Measurements from ENCODE around the gene NACAD.

The NACAD gene, protein sequence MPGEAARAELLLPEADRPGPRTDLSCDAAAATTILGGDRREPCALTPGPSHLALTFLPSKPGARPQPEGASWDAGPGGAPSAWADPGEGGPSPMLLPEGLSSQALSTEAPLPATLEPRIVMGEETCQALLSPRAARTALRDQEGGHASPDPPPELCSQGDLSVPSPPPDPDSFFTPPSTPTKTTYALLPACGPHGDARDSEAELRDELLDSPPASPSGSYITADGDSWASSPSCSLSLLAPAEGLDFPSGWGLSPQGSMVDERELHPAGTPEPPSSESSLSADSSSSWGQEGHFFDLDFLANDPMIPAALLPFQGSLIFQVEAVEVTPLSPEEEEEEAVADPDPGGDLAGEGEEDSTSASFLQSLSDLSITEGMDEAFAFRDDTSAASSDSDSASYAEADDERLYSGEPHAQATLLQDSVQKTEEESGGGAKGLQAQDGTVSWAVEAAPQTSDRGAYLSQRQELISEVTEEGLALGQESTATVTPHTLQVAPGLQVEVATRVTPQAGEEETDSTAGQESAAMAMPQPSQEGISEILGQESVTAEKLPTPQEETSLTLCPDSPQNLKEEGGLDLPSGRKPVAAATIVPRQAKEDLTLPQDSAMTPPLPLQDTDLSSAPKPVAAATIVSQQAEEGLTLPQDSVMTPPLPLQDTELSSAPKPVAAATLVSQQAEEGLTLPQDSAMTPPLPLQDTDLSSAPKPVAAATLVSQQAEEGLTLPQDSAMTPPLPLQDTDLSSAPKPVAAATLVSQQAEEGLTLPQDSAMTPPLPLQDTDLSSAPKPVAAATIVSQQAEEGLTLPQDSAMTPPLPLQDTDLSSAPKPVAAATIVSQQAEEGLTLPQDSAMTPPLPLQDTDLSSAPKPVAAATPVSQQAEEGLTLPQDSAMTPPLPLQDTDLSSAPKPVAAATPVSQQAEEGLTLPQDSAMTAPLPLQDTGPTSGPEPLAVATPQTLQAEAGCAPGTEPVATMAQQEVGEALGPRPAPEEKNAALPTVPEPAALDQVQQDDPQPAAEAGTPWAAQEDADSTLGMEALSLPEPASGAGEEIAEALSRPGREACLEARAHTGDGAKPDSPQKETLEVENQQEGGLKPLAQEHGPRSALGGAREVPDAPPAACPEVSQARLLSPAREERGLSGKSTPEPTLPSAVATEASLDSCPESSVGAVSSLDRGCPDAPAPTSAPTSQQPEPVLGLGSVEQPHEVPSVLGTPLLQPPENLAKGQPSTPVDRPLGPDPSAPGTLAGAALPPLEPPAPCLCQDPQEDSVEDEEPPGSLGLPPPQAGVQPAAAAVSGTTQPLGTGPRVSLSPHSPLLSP (N-terminal part only)

DNA sequence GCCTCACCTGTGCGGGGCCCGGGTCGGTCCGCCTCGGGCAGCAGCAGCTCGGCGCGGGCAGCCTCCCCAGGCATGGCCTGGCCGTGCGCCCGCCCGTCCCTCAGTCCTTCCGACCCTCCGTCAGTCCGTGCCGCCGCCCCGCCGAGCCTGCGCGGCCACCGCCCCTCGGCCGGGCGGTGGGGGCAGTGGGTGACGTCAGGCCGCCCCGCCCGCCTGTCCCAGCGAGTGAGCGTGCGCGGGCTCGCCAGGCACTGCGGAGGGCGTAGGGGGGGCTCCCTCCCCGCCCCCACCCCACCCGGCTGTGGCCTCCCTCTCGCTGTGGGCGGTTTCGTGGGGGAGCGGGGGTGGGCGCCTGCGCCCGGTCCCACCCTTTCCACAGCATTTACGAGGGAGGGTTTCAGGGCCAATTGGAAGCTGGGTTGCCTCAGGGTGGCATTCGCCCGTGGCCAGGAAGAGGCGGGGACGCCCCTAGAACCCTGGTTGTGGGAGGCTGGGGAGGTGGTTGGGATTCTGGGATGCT is at the start of gene NACAD:
Gene NACAD, minus strand, starts transcription at position 149 of the 520 bp plus-strand sequence. Its CDS starts 75 bp downstream, at position 74.
- DNase-seq, result peak; percentile 61

DNA sequence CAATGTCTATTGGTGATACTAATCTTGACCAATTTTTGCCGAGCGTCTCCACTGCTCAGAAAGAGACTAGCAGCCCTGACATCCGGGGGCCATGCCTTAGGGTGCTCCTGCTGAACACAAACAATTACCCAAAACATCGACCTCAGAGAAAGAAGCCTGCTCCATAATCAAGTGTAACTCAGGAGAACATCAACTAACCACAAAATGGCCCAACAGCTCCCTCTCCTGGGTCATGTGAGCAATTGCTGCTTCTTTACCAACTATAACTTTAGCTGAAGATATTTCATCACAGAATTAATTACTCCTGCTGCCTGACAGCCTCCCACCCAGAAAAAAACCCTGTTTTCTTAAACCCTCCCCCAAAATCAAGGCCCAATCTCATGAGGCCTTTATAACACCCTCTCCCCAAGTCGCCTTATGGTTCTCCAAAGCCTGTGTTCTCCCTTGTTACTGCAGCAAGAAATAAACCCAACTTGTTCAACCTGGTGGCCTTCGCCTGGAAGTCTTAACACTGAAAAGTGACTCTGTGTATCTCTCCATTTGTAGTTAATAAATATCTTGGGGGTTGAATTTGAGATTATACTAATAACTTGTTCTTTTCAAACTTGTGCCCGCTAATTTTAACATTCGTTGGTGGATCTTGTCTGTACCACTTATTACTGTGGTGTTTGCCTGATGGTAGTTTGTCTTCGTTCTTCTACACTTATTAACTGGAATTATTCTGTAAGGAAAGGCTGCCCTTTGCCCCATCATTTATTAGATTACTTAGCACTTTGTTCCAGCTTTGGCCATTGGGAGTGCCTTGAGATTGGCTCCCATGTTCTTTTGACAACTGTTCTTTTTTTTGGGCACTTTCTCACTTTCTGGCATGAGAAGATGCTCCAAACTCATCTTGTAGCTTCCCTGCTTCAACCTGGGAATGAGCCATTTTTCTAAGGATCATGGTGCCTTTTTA is 47.6 kb upstream of the NACAD start:
- DNase-seq, result peak; percentile 73

DNA sequence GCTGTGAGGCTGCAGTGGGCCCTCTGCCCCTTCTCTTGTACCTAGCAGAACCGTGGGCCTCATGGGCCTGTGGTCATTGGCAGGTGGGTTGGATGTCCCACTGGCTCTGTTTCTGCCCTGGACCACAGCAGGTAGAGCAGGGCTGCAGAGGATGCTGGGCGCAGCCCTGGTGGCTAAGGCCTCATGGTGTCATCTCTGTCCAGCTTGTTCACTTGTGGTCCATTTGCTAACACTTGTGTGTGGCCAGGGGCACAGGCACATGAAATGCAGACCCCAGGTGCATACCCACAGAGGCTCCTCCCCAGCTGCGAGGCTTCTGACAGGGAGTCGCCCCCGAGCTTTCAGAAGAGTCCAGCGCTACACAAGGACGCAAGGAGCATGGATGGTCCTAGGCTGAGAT is 45.1 kb upstream of the NACAD start:
- no peak for DNase-seq

DNA sequence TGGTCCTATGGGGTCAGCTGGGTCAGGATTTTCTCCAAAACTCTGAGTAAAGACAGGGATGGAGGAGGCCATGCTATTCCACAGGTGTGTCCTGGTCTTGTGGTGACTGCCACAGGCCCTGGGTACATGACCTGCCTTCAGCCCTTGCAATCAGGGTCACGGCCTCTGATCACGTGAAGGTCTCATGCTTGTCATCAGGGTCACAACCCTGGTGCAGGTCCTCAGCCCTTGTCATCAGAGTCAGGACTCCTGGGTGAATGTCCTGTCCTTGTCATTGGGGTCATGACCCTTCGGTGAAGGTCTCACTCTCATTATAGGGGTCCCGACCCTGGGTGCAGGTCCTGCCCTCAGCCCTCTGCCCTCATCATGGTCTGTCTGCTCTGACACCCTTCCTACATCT is 44.6 kb upstream of the NACAD start:
- no peak for DNase-seq

DNA sequence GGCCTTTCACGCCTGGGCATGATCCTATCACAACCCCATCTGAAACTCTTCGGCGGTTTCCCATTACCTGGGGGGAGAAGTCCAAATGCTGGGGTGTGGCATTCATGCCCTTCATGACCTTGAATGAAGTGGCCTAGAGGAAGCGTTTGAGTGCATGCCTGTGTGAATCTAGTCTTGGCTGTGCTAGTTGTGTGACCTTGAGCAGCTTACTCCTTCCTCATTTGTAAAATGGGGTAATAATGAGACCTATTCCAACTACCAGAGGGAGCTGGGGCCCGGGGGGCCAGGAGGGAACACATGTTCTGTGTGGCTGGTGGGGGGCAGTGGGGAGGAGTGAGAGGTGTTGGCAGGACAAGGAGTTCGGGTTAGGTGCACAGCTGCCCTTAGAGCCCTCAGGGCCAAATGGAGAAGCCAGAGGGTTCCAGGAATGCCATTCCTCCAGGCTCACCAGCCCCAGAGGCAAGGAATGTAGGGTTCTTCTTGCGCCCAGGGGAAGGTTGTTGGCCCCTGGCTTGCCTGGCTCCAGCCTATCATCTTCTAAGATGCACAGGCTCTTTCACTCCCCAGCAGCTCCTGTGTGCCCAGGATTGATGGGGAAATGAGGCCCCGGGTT is 44.0 kb upstream of the NACAD start:
- DNase-seq, result no peak

DNA sequence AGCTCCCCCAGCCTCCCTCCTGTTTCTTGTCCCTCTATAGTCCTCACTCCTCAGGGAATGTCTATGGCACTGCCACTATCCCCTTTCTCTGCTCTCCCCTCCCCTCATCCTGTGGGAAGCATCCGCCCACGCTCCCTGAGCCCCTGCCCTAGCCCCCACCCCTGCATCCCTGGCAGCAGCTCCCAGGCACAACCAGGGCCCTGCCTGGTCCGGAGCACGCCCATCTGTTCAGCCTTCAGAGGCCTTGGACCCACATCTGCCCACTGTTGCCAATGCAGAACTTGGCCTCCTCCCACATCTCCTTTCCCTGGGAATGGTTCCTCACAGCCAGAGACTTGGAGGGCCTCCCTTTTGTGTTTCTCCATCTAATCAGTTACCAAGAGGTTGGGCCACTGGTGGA is 43.1 kb upstream of the NACAD start:
- no peak for DNase-seq

DNA sequence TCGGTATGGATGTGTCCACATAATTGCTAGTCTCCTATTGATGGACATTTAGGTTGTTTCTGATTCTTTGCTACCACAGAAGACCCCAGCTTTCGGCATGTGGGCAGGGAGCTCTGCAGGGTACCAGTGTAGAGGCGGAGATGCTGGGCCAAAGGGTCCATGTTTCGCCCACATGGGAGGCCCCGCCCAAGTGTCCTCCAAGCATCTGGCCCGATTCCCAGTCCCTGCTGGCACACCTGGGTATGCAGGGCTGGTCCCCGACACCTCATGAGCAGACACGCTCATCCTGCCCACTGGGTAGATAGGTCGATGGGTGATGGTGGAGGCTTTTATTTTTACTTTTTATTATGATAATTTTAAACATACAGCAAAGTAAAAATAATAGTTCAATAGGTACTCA is 42.1 kb upstream of the NACAD start:
- DNase-seq, result no peak

DNA sequence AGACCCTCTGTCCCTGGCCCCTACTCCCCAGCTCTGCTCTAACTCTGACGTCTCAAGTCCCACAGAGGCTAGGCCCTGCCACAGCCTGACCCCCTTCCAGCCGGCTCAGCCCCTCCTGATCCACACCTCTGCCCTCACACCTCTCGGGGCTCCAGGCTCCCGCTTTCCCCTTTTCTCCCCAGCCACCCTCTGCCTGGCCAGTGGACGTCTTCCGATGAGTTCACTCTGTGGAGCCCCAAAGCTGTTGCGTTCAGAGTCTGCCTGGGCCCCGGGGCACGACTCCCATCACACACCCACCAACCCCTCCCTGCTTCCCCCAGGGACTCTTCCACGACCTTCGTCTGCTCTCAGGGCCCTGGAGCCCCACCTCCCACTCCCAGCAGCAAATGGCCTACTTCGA is 41.1 kb upstream of the NACAD start:
- no peak for DNase-seq

DNA sequence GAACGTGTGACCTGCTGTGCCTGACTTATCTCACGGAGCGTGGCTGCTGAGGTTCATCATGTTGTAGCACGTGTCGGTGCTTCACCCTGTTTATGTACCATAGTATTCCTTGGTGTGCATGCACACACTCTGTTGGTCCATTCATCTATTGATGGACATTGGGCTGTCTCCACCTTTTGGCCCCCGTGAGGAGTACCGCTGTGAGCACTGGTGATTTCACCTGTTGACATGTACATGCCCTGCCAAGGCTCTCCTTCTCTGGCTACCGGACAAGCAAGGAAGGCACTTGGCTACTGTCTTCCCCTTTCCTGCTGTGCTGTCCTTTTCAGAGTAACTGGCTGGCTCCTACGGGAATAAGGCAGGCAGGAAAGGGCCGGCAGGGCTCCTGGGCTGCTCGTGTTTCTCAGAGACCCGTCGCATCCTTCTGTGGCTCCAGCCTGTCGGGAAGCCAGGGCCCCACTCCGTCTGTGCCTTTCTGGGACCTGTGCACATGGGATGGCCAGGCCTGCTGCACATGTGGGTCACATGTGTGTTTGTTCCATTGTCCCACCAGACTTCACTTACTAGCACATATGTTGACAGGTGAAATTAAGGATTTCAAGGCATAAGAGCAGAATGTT is 40.5 kb upstream of the NACAD start:
- no peak for DNase-seq

DNA sequence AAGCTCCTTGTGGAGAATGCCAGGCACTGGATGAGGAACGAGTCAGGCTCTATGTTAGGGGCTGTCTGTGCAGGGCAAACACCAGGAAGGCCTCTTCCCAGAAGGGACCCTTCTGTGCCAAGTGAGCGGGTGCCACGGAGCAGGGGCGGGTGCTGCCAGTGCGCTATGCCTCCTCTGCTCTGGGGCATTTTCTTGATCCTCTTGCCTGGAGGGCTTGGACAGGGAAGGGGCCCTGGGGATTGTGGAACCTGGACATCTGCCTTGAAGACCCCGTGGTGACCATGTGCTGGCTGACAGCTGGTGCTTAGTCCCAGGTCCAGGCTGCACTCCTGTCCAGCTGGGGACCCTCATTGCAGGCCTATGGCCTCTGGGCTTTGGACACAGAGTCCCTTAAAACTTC is 38.2 kb upstream of the NACAD start:
- no peak for DNase-seq

DNA sequence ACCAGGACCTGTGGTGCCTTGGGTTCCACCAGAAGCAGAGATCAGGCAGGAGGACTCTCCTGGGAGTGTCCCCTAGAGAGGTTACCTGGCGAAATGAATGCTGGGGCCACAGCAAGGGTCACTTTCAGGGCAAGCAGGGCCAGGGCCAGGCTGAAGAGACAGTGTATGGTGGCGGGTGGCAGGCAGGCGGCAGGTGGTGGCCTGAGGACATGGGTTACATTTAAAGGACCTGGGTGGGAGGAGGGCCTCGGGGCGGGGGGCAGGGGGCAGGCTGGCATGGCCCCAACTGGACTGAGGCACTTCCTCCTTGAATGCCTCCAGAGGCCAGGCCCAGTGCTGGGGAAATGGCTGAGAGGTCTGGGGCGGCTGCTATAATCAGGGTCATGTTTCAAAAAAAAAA is 37.4 kb upstream of the NACAD start:
- DNase-seq, result no peak

DNA sequence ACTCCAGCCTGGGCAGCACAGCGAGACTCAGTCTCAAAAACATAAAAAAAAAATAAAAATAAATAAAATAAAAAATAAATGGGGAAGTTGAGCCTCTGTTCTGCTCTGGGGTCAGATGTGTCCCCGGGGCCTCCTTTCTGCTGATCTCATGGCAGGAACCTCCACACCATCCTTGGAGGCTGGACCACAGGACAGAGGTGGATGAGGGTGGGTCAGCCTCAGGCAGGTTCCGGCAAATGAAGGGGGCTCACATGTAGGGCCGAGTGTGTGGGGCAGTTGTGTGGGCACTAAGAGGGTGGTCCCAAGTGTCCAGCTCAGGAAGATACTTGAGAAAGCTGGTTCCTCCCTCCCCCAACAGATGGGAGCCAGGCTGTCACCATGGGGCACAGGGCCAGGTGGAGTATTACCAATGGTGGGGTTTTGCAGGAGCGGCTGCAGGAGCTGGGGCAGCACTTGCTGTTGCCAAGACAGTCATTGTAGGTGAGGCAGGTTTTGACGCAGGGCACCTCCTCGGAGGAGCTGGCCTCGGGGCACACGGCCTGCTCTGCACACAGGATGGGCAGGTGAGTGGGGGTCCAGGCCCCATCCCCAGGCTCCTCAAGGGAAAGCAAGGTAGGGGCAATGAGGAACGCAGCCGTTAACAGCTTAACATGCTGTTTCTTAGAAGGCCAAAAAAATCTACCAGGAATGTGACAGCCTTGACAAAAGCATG is 36.6 kb upstream of the NACAD start:
- DNase-seq, result no peak

DNA sequence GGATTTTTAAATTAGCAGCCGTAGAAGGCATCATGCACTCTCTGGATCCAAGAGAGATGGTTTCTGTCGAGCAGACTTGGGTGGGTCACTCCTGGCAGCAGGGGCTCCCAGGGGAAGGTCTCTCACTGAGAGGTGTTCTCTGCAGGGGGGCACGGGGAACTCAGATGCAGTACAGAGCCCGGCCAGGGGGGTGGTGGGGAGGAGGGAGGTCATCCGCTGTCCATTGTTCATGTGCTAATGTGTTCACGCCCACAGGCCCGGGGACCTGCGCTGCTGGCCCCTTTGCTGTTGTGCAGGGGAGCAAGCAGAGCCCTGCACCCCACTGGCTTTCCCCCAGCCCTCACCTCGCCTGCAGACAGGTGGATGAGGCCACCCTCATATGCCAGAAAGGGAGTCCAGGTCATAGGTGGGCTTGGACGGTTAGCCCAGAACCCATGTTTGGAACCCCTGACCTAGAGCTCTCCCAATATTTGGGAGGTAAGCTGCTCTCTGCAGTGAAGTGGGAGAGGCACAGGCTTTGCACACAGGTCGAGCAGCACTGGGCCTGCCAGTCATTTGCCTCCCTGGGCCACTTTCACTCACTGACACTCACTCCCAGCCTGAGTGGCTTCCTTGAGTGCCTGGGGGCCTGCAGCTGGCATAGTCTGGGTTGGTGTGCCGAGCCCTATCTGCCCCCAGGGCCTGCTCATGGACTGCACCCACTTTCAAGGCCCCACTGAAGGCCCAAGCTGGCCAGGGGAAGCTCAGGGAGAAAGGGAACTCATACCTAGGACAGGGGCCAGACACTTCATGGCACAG is 35.3 kb upstream of the NACAD start:
- DNase-seq, result no peak

DNA sequence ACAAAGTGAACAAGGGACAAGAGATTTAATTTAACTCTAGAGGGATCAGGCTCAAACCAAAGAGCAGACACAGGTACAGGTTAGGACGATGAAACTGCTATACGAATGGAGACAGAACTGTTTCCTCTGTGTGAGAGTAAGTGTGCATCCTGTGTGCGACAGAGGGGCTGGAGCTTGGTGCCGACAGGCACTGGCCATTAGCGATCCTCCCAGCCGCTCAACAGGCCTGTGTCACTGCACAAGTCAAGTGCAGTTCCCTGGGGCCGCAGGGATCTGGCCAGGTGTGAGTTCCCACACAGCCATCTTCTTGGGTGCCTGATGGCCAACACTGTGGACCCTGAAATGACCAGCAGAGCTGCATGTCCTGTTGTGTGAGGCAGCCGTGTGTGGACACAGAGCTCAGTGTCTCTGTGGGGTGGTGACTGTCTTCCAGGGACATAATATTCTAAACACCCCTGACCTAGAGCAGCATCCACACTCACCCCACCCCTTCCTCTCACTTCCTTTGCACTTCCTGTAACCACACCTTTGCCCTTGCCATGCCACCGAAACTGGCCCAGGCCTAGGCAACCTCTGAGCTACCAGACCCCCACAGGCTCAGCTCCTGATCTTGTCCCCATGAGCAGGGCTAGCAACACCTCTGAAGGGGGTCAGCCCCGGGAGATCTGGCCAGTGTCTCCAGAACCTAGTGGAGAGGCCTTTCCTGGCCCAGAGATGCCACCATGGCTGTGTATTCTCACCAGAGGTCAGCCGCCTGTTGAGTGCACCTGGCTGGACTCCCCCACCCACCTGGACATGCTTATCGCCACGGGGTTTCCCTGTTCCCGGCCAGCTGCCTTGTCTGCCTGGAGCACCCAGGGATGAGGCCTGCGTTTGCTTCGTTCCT is 34.4 kb upstream of the NACAD start:
- DNase-seq, result no peak

DNA sequence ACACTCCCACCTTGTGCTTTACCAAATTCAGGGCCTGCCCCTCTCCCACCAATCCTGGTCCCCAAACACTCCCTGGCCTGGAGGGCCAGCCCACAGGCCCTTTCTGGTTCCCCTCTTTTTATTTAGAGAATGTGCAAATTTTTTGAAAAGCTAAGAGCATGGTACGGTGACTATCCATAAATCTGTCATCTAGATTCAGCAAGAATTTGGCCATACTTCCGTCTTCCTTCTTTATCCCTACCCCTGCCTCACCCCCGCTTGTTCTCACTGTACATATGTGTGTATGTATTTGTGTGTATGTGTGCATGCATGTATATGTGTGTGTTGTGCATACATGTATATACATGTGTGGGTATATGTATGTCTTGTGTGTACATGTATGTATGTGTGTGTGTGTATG is 30.8 kb upstream of the NACAD start:
- DNase-seq, result no peak

DNA sequence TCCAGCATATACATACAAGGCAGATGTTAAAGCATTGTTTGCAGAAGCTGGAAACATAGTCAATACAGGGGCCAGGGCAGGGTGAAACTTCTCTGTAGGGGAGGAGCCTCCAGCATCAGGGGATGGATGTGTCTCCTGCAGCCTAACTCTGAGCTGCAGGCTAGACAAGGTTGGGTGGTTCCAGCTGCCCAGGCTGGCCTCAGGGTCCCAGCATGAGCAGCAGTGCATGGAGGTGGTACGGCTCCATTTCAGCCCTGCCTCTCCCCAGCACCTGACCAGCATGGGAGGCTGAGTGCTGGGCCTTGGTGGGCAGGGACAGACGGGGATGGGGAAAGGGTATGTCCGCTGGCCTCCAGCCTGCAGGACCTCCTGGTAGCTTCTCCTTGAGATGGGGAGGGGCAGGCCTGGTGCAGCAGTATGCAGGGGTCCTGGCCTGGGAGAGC is 30.1 kb upstream of the NACAD start:
- no peak for DNase-seq

DNA sequence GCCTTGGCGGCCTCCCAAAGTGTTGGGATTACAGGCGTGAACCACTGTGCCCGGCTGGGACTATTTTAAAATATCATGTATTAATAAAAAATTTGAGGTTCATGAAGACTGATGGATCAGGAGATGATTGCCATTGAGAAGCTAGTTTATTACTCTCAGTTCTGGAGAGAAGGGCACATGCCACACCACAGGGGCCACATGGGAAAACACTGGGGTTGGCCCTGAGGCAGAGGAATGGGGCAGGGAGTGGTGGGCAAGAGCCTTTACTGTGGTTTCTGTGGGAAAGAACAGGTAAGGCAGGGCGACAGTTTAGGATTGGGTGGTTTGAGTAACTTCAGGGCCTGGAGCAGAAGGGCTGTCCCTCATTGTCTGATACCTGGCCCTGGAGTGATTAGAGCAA is 29.5 kb upstream of the NACAD start:
- no peak for DNase-seq

DNA sequence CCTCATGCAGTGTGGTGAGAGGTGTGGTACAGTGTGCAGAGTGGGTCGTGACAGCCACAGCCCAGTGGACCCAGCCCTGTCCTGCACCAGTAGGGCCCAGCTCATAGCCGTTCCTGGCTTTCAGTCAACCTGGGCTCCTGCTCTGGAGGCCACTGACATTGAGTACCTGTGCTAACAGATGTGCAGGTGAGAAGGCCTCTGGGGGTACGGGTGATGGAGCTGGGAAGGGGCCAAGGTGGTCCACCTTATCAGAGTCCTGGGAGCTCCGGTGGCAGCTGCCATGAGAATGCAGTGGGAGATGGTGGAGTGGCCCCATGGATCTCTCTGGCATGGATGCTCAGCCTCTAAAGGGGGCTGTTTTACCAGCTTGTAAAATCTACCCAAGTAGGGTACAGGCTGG is 28.8 kb upstream of the NACAD start:
- DNase-seq, result no peak

Measured in NCI-H1694 treated with DMSO at 0.1 percent for 48 hours (cell line).